Nephron progenitor cell (in vitro differentiated cells): ENCODE results near the gene CA5A.

Experiments
- DNase-seq: peaks from one replicate; pipeline ENCODE4 v3.0.0; 2021
- H3K27ac Mint-ChIP-seq: 2 replicates; pipeline ENCODE4 v1.8.0; 2021; ENCODE audit warnings: mild to moderate bottlenecking, moderate library complexity, mixed read lengths
- H3K27me3 Mint-ChIP-seq: 2 replicates; pipeline ENCODE4 v1.8.0; 2021; ENCODE audit warnings: mild to moderate bottlenecking, low read depth, mixed read lengths; ENCODE audit not compliant: poor library complexity
- H3K36me3 Mint-ChIP-seq: 2 replicates; pipeline ENCODE4 v1.8.0; 2021; ENCODE audit warnings: low read depth, mixed read lengths
- H3K4me1 Mint-ChIP-seq: 2 replicates; pipeline ENCODE4 v1.8.0; 2021; ENCODE audit warnings: mixed read lengths
- H3K4me3 Mint-ChIP-seq: 2 replicates; pipeline ENCODE4 v1.8.0; 2021; ENCODE audit warnings: mild to moderate bottlenecking, moderate library complexity, mixed read lengths
- H3K9me3 Mint-ChIP-seq: 2 replicates; pipeline ENCODE4 v1.8.0; 2021; ENCODE audit warnings: mild to moderate bottlenecking, moderate library complexity, mixed read lengths
- TF ChIP-seq, protein P1 (sequence below): fragments of 200-600 bp; sonication (generic); IDR thresholded peaks from 2 replicates; pipeline ENCODE4 v1.5.0; 2021; ENCODE audit warnings: antibody characterized with exemption

Gene CA5A

DNA sequence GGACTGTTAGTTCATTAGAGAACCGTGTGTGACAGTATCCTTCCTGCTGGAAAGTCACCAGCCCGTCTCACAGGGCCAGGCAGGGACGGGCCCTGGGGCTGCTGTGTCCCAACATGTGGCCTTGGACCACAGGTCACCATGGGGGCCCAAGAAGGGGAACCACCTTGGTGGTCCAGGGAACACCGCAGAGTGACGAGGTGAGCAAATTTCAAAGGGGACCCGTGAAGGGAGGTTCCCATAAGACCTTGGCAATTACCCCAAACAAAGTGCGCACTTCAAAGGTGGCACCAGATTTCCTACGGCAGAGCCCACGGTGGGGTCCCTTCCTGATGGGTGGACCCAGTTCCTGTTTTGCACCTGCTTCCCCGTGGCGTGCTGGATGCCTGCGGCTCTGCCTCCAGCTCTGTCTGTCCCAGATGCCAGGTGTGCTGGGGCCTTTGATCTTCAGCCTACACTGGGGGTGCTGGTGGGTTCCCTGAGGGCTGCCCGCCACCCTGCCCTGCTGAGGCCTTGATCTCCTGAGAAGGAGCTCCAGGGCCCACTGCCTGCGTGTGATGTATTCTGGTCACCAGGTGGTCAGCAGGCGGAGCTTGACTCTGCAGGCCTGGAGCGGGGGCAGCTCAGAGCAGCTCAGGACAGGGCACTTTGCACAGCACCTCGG is 94.0 kb downstream of the CA5A start:
- Mint-ChIP-seq H3K4me1 (peaks cover 38% of the 10 kb centered on the region), H3K27ac (no peak overlapping the region), H3K9me3 (no peaks in the 10 kb centered on the region), H3K27me3 (no peaks in the 10 kb centered on the region), H3K36me3 (no peaks in the 10 kb centered on the region), H3K4me3 (no peak overlapping the region)
- DNase-seq: no peak
- TF ChIP-seq, protein P1, sequence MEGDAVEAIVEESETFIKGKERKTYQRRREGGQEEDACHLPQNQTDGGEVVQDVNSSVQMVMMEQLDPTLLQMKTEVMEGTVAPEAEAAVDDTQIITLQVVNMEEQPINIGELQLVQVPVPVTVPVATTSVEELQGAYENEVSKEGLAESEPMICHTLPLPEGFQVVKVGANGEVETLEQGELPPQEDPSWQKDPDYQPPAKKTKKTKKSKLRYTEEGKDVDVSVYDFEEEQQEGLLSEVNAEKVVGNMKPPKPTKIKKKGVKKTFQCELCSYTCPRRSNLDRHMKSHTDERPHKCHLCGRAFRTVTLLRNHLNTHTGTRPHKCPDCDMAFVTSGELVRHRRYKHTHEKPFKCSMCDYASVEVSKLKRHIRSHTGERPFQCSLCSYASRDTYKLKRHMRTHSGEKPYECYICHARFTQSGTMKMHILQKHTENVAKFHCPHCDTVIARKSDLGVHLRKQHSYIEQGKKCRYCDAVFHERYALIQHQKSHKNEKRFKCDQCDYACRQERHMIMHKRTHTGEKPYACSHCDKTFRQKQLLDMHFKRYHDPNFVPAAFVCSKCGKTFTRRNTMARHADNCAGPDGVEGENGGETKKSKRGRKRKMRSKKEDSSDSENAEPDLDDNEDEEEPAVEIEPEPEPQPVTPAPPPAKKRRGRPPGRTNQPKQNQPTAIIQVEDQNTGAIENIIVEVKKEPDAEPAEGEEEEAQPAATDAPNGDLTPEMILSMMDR: no peak

DNA sequence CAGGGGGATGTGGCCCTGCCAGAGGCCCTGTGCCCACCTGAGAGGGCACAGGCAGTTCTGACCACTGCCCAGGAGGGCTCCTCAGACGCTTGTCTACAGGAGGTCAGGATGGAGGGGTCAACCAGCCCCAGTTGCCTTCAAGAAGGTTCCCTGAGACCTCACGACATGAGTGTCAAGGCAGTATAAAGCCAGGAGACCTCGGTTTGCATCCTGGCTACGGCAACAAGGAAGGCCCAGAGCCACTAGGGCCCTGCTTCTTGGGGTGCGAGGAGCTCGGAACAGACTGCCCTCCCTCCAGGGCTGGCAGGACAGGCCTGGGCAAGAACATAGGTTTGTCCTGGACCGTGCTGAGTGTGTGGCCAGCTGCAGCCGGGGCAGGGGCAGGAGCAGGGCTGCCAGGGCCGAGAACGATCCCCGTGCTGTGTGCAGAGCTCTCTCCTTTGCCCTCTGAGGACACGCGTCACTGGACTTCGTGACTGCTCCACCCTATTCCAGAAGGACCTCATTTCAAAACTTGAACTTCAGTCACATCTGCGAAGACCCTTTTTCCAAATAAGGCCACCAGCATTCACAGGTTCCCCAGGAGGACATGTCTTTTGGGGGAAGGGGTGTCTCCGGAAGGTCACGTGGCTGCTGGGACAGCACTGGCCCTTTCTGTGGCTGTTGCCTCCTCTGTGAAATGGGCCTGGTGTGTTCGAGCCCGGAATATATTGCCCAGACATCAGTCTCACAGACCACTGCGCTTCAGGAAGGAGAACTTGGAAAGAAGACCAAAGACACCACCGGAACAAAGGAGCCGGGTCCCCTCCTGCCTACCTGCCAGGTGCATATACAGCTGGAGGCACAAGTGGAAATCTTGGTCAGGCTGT is 94.8 kb downstream of the CA5A start:
- no peak overlapping the region for H3K4me3 Mint-ChIP-seq
- H3K4me1 Mint-ChIP-seq: peaks cover 42% of the 10 kb centered on the region
- no peaks in the 10 kb centered on the region for H3K36me3 Mint-ChIP-seq
- no peak overlapping the region for H3K27ac Mint-ChIP-seq
- H3K27me3 Mint-ChIP-seq: no peaks in the 10 kb centered on the region
- no peak for DNase-seq
- TF ChIP-seq, protein P1: no peak
- no peaks in the 10 kb centered on the region for H3K9me3 Mint-ChIP-seq

DNA sequence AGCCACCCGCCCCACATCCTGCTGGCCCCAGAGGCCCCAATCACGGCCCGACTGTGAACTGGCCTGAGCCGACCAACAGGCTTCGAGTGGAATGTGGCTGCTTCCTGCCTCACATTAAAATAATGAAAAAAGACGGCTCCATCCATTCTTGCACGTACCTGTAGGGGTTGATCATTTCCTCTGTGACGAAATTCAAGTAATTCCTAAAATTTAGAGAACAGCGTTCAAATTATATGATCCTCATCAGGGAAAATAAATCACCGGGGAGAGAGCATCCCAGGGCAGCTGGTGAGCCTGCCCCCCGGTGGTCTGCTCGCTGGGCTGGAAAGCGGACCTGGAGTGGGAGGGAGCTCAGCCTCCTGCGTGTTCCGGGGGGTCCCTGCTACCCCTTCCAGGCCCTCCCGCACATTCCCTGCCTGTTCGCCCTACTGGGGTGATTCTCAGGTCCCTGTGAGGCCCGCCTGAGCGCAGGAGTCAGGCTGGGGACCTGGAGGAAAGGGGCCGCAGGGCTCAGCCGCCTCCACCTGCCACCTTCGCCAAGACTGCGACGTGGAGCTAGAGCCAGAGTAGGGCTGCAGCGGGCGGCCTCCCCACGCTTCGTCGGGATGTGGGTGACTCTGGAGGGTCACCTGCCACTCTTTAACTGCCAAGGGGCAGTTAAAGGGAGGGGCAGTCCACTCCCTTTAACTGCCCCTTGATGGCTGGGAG is 95.9 kb downstream of the CA5A start:
- Mint-ChIP-seq H3K27ac (peak overlapping the region; percentile 18), H3K4me3 (no peak overlapping the region), H3K4me1 (peaks cover 42% of the 10 kb centered on the region), H3K27me3 (no peaks in the 10 kb centered on the region), H3K9me3 (no peaks in the 10 kb centered on the region), H3K36me3 (no peaks in the 10 kb centered on the region)
- TF ChIP-seq, protein P1: no peak
- no peak for DNase-seq

DNA sequence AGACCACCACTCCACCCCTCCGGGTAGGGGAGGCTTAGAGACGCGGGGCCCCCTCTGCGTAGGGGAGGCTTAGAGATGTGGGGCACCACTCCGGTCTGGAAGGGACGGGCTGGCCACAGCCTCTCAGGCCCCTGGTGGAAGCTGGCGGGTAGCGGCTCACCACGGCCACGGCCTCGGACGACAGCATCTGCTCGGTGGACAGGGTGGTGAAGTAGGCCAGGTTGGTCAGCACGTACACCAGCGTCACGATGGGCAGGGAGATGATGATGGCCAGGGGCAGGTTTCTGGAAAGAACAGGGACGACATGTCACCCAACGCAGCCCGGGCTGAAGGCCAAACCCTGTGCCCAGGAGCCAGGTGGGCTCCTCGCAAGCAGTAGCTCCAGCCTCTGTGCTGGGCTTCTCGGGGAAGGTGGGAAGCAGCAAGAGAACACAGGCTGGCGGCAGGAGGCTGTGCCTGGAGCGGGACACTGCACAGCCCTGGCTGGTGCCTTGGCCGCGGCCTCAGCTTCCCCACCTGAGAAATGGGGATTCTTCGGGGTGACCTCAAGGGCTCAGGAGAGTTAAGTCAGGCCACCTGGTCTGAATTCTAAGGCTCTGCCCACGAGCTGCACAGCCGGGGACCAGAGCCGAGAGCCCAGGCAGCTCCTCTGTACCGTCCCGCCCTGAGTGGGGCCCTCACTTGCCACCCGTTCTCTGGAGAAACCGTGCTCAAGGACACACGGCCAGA is 96.6 kb downstream of the CA5A start:
- Mint-ChIP-seq H3K27me3 (no peaks in the 10 kb centered on the region), H3K4me3 (no peak overlapping the region), H3K36me3 (no peaks in the 10 kb centered on the region), H3K9me3 (no peaks in the 10 kb centered on the region), H3K27ac (peak overlapping the region; percentile 18), H3K4me1 (peaks cover 39% of the 10 kb centered on the region)
- TF ChIP-seq, protein P1: no peak
- no peak for DNase-seq

DNA sequence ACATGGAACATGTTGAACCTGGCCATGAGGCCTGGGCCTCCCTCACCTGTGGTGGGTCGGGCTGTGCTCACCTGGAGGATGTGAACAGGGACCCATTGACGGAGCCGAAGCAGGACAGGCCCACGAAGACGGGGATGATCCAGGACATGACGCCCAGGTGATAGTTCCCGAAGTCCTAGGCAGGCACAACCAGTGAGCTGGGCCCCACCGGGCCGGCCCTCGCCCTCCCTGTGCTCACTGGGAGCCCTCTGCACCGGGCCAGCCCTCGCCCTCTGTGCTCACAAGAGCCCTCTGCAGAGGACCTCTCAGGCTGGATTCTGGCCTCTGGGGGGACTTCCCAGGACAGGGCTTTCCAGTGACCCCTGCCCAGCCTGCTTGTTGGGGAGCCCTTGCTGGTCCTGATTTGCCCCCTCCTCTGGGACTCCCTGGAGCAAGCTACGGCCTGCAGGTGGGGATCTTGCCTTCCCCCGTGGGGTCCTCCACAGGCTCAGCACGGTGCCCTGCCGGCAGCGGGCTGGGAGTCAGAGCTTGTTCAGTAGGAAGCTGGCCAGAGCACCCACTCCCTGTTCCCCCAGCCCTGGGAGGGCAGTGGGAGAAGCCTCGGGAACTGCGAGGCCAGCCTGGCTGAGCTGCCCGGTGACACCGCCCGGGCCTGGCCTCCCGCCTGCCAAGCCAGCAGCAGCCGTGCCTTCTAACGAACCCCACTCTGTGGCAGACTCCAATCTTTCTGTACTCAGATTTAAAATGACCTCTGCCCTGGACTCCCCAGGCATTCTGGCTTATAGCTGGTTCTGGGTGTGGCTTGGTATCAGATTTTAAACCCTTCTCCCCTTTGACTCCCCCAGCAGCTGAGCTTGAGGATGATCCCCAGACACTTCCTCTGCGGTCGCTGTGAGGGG is 97.4 kb downstream of the CA5A start:
- TF ChIP-seq, protein P1: no peak
- Mint-ChIP-seq H3K27ac (no peak overlapping the region), H3K36me3 (no peaks in the 10 kb centered on the region), H3K4me3 (no peak overlapping the region), H3K9me3 (no peaks in the 10 kb centered on the region), H3K4me1 (peaks cover 33% of the 10 kb centered on the region), H3K27me3 (no peaks in the 10 kb centered on the region)
- no peak for DNase-seq
